ENCODE data around the gene BRF1.
A peak's percentile ranks its signal among the peaks of the same experiment; 100 is the strongest.

Gene BRF1

GRCh38 chr14:105207460-105207901, 93.3 kb downstream of the BRF1 start:
- no peak for DNase-seq

- no peak for DNase-seq
These were observed 93.9 kb downstream of the BRF1 start for GRCh38 chr14:105206873-105207272.

- DNase-seq, result no peak
These were observed 95.1 kb downstream of the BRF1 start for GRCh38 chr14:105205673-105206208.

GRCh38 chr14:105204931-105205672, 95.7 kb downstream of the BRF1 start:
- DNase-seq, result no peak

GRCh38 chr14:105204206-105204930, 96.4 kb downstream of the BRF1 start:
- DNase-seq, result no peak

- no peak for DNase-seq
These were observed 97.1 kb downstream of the BRF1 start for GRCh38 chr14:105203701-105204100.

- DNase-seq, result peak; percentile 75
These were observed 97.7 kb downstream of the BRF1 start for GRCh38 chr14:105203057-105203531.

GRCh38 chr14:105201925-105202513, 98.8 kb downstream of the BRF1 start:
- peak; percentile 40 for DNase-seq

- no peak for DNase-seq
These were observed 99.5 kb downstream of the BRF1 start for GRCh38 chr14:105201156-105201924.

GRCh38 chr14:105200641-105201040, 100.2 kb downstream of the BRF1 start:
- no peak for DNase-seq

GRCh38 chr14:105200074-105200473, 100.7 kb downstream of the BRF1 start:
- no peak for DNase-seq

- DNase-seq, result no peak
These were observed 101.7 kb downstream of the BRF1 start for GRCh38 chr14:105199093-105199492.

GRCh38 chr14:105198588-105198987, 102.2 kb downstream of the BRF1 start:
- DNase-seq, result no peak

- no peak for DNase-seq
These were observed 103.6 kb downstream of the BRF1 start for GRCh38 chr14:105197211-105197641.

GRCh38 chr14:105196265-105196960, 104.4 kb downstream of the BRF1 start:
- no peak for DNase-seq

GRCh38 chr14:105195522-105196264, 105.1 kb downstream of the BRF1 start:
- DNase-seq, result no peak

GRCh38 chr14:105195051-105195450, 105.8 kb downstream of the BRF1 start:
- DNase-seq, result no peak

GRCh38 chr14:105193916-105194782, 106.7 kb downstream of the BRF1 start:
- DNase-seq, result no peak

GRCh38 chr14:105192866-105193731, 107.7 kb downstream of the BRF1 start:
- DNase-seq, result no peak

All from activated CD4-positive, alpha-beta T cell treated with anti-CD3 and anti-CD28 coated beads, Interleukin-2, Interleukin-6, amounts not matched to agents 100 ng/mL and 50 ng/mL, durations not matched to agents 16 hours and 8 hours (primary cell).